ACHN (cell line): ENCODE data around the gene MATK.

Source experiments
- DNase-seq: peaks from one replicate; pipeline ENCODE4 v3.0.0-alpha.2; 2015
- in situ Hi-C: cut with HindIII; loops from 2 replicates; pipeline ENCODE4 v1.10.0; 2017; ENCODE audit warnings: low sequenced_read_pairs, low pct_ligation_motif_present, low pct_unique_long_range_greater_than_20kb

Gene MATK, protein sequence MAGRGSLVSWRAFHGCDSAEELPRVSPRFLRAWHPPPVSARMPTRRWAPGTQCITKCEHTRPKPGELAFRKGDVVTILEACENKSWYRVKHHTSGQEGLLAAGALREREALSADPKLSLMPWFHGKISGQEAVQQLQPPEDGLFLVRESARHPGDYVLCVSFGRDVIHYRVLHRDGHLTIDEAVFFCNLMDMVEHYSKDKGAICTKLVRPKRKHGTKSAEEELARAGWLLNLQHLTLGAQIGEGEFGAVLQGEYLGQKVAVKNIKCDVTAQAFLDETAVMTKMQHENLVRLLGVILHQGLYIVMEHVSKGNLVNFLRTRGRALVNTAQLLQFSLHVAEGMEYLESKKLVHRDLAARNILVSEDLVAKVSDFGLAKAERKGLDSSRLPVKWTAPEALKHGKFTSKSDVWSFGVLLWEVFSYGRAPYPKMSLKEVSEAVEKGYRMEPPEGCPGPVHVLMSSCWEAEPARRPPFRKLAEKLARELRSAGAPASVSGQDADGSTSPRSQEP

DNA sequence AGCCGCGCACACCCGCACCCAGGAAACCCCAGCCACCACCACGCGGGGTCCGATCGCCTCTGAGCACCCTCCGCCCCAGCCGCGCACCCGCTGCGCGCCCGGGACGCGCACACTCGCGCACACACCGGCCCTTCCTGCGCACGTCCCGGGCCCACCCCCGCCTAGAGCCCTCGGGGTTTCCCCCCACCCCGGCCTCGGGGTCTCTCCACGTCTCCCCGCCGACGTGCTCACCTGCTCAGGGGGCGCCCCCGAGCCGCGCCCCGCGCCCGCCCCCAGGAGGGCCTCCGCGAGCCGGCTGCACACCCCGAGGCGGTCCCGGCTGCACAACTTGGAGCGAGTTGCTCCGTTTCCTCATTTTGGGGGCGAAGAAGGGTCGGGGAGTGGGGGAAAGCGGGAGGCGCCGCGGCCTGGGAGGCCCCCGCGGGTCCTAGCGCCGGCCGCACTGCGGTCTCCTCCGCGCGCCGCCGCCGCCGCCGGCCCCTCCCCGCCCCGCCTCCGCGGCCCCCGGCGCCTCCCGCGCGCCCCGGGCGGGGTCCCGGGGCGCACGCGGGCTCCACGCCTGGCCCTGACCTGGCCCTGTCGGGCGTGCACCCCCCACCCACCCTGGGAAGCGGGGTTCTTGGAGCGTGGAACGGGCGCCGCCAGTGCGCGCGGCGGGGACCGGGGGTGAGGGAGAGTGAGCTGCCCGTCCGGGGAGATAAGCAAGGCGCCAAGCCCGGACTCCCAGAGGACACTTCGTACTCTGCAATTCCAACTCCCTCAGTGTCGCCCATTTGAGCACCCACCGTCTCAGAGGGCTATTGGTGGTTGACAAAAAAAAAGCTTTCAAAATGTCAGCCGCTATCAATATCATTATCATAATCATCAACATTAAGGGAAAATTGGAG lies at the start of gene MATK:
MATK (minus strand) TSS at position 444 of the 887 bp plus-strand sequence. CDS start 1,246 bp downstream, outside the sequence.
- in situ Hi-C loops = no loop called here
- no peak for DNase-seq

DNA sequence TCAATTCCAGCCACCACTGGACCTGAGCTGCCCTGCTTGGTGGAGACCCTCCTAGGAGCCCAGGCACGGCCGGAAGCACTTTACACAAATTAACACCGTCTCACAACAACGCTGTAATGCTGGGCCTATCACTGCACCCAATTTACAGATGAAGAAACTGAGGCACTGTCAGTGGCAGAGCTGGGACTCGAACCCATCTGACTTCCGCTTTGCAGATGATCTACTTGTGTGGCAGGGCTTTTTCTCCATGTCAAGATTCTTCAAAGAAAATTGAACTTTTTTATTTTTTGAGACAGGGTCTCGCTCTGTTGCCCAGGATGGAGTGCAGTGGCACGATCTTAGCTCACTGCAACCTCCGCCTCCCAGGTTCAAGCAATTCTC lies 48.9 kb upstream of the MATK start:
- in situ Hi-C loops = no loop called here

DNA sequence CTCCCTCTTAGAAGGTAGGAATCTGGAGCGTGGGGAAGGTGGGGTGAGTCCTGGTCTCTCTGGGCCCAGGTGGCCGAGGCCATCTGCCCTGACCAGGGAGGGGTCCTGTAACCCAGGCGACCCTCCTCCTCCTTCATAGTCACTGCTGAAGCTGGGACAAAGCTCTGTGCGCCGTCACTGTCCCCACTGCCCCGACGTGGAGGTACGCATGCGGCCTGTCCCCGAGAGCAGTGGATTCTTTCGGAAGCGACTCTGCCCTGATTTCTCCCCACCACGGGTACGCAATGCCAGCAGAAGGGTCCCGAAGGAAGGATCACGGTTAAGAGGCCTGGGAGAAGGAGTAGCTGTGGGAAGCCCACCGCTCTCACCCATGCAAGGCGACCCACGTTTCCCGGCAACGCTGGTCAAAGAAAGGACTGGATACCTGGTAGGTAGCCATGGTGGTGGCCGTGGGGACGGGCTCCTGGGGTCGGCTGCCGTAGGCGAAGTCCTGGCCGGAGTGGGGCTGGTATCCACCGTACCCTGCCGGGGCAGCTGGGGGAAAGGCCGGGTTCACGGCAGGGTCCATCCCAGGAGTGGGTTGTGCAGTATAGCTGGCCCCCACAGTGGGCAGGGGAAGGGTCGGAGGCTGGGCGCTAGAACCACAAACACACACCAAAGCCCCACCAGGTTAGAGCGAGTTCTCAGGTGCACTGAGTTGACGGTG lies 48.3 kb upstream of the MATK start:
- in situ Hi-C loops = no loop called here
- no peak for DNase-seq

More for the DNA sequence above, 48.9 kb upstream of the MATK start:
- DNase-seq = no peak

DNA sequence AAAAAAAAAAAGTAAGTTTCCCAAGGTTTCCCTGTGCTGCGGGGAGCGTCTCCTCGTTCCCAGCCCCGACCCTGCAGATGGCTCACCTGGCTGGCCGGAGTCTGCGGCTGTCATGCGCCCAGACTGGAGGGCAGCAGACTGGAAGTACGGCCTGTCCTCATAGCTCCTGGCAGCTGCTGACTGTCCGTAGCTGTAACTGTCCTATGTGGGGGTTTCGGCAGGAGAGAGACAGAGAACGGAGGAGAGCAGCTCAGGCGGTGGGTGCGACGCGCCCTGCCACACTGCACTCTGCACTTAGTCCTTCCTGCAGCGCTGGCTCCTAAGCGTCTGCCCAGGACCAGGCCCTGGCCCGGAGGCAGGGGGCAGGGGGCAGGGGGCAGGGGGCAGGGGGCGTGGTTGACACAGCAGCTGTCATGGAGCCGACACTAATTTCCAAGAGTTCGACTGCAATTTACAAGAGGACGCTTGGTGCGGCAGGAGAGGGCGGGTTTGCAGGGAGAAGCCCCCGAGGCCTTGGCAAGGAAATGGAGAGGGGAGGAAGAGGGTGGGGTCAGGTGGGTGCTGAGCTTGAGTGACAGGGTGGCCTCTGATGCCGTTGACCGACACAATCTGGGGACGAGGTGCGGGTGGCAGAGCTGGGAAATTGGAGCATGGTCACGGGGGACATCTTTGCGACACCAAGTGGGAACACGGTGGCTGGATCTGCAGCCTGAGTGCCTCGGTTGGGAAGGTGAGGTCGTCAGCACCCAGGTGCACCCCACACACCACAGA lies 47.6 kb upstream of the MATK start:
- in situ Hi-C loops = no loop called here
- no peak for DNase-seq

DNA sequence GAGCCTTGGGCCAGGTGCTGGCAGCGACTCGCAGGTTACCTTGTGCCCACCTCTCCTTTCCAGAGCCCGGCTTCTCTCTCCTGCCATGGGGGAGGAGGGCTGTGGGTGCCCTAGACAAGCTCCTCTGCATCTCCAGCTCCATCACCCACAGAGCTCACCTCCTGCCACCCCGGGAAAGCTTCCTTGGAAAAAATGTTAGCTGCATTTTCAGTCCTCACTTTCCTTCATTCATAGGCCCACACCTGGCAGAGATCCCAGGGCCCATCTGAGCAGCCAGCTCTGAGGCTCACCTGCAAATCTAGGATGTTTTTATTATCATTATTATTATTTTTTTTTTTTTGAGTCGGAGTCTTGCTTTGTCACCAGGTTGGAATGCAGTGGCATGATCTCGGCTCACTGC lies 45.8 kb upstream of the MATK start:
- no peak for DNase-seq
- in situ Hi-C loops = no loop called here

DNA sequence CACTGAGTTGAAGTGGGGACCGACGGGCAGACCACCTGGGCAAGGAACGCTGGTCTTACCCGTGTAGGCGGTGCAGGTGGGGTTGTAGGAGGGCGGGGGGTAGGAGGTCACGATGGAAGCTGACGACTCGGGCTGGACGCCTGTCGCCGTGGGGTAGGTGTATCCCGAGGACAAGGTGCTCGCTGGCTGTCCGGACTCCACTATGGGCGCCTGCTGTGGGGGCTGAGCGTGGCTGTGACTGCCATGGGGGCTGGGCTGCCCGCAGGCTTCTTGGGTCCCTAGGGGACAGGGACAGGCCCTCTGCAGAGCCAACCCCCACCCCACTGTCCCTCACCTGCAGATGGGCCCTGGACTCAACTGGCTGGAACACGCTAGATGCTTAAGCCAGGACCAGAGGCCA lies 45.4 kb upstream of the MATK start:
- in situ Hi-C loops = no loop called here
- DNase-seq = no peak

DNA sequence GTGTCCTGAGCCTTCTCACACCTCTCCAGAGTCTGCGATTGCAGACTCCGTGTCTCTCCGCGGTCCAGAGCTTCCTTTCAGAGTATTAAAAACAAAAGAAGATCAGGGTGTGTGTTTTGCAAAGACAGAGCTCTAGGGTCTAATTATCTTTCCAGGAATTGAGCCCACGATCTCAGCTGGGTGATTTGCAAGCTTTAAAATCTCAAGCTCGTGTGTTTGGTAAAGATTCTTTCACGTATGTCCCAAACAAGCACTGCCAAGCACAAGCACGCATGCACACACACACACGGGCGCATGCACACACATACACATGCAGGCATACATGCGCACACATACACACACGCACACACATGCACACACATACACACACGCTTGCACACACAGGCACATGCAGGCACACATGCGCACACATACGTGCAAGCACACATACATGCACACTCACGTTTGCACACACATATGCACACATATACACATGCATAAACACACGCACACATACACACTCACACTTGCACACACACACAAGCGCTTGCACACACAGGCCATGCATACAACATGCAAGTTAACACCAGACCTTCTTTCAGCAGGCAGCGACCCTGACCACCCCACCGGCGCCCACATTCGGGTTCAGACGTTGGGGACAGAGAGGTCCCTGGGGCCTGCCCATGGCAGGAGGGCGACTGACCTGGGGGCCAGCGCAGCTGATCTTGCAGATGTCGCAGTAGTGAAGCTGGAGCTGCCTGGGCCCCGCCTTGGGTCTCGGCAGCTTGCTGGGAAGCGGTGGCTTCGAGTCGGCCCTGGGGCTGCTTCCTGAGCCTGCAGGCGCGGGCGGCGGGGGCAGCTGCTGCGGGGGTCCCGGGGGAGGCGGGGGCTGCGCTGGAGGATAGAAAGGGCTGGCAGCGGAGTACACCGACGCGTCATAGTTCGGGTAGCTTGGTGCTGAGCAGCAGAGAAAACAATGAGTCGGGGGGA lies 44.7 kb upstream of the MATK start:
- in situ Hi-C loops = no loop called here
- DNase-seq = no peak

DNA sequence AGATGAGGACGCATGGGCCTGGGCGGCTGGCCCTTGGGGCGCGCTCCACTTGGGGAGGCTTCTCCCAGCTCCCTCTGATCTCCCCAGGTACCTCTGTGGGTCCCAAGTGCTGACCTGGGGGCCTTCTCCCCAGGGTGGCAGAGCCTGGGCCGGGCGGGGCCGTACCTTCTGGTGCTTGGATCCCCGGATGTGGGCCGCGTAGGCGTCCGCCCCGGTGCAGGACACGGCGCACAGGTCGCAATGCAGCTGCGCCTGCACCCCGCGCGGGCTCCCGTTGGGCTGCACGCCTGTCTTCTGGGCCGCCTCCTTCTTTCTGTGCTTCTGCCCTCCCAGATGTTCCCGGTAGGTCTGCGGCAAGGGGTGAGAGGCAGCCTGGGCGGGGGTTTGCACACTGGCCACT lies 41.1 kb upstream of the MATK start:
- in situ Hi-C loops = no loop called here
- no peak for DNase-seq

DNA sequence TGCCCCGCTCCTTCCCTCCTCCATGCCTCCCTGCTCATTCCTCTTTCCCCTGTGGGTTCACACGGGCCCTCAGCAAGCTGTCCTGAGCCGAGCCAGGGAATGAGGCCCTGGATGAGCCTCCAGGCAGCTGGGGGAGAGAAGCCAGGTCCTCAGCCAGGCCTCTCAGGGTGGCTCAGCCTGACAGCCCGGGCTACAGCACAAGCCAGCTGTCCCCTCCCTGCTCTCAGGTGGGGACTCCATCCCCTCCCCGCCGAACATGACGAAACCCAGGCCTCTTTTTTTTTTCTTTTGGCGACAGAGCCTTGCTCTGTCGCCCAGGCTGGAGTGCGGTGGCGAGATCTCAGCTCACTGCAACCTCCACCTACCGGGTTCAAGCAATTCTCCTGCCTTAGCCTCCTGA lies 40.0 kb upstream of the MATK start:
- in situ Hi-C loops = no loop called here
- DNase-seq = no peak

DNA sequence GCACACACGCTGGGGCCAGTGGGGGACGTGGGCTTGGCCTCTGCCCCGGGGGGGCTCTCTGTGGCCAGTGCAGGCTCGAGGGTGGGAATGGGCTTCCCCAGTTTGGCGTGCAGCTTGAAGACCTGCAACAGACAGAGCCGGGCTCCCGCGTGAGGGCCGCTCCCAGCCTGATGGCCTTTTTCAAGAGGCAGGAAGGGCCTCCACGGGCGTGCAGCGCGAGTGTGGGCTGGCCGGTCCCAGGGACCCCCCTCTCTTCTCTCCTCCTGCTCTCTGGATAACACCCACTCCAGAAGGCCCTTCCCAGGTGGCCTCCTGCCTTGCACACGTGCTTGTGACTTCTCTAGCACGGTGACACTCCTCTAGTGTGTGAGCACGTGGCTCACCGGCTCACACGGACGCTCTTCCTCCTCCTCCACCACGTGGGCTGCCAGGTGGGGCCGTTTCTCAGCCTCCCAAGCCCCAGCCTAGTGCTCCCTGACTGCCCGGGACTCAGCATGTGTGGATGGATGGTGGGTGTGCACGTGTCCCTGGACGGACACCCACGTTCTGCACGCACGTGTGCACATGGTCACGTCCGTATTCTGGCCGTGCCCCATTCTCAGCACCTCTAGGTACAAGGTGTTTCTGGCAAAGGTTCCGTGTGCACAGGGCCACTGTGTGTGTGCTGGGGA lies 39.2 kb upstream of the MATK start:
- in situ Hi-C loops = no loop called here
- no peak for DNase-seq

DNA sequence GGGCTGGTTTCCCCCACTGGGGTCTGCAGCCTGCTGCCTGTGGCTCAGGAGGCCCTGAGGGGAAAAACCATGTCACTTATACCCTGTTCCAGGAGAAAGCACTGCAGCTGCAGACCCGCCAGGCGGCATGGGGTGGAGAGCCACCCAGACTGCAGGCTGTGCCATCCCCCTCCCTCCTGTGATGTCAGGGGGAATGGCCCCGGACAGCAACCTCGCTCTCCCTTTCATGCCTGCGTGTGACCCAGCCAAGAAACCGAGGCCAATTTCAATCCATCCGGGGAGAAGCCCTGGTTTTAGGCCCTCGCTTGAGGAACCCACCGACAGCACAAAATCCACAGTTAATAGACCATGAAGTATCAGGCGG lies 37.2 kb upstream of the MATK start:
- in situ Hi-C loops = no loop called here
- no peak for DNase-seq

DNA sequence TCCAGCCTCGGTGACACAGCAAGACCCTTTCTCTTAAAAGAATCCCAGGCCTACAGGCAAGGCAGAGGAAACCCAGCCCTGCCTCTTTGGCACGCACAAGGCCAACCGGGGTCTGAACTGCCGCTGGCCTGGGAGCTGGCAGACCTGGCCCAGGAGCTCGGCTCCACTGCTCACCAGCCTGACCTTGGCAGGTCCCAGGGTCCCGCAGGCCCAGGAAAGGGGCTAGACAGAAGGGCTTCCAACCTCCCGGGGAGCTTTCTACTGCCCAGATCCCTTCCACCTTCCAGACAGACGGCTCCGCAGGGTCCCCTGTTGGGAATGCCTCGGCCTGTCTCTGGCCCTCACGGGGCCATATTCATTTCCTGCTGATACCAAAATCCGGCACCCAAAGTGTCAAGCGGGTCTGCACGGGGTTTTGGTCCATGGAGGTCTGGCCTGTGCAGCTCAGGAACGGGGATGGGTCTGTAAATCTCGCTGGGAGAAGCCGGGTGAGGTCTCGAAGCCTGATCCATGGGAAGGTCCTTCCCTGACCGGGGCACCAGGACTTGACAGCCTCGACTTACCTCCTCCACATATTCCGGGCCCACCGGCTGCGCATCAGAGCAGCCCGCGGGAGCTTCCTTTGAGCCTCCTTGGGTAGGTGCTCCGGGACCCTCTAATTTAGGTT lies 36.6 kb upstream of the MATK start:
- in situ Hi-C loops = no loop called here
- DNase-seq = no peak

DNA sequence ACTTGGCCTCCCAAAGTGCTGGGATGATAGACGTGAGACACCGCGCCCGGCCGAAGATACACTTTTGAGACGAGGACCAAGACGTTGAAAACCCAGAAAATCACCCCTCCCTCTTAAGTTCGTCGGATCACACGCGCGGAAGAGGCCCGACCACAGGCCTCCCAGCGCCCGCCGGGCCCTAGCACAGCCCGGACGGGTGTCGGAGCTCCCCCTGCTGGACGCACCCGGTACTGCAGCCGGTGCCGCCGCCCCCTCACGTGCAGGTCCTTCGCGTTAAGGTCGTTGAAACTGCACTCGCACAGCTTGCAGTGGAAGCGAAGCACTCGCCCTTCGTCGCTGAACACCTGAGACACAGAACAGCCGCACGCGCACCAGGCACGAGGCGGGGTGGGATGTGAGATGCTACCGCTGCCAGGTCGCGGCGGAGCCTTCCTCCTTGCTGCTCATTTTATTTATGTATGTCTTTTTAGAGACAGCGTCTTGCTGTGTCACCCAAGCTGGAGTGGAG lies 35.7 kb upstream of the MATK start:
- peak; percentile 5 for DNase-seq
- in situ Hi-C loops = no loop called here

DNA sequence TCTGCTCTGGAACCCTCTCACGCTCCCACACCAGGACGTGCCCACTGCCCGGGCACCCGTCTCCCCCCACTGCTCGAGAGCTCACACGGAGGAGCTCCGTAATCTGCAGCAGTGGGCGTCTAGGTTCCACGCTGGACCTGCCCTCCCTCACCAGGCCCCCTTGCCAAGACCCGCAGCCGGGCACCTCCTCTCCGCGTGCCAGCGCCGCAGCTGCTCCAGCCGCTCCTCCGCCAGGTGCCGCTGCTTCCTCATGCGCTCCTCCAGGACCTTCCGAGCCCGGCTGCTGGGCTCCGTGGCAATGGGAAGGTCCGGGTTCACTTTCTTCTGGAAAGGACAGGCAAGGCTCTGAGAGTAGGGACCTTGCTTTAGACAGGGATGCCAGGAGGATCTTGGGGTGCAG lies 35.0 kb upstream of the MATK start:
- in situ Hi-C loops = no loop called here
- DNase-seq = no peak

DNA sequence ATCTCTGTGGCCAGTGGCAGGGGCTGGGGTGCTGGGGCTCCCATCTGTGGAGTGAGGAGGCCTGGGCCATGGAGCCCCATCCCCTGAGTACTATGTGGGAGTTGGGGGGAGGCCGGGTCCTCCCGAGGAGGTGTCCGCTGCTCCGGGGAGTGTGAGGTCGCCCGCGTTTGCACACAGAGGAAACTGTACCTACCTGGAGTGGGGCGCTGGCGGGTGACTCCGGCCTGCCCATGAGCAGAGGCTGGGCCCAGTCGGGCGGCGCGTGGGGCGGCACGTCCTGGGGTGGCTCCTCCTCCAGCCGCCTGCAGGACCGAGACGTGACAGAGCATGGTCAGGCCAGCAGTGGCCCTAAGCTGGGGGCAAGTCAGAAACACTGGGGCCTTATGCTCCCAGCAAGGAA lies 33.8 kb upstream of the MATK start:
- in situ Hi-C loops = no loop called here
- no peak for DNase-seq

DNA sequence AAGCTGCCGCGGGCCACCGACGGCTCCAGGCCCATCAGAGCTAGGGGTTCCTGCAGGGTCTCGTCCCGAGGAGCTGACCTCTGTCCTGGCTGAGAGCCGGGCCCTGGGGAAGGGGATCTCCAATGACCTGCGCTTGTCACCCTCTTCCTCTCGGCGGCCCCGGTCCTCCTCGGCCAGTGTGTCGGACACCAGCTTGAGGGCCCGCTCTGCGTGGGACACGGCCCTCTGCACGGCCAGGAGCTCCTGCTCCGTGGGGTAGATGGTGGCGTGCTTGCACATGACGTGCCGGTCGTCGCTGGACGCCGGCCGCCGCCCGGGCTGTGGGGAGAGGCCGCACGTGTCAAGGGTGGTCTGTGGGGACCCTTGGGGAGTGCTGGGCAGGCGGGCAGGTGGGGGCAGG lies 32.7 kb upstream of the MATK start:
- in situ Hi-C loops = no loop called here
- DNase-seq = no peak
